HG02588 (cell line): Measurements from ENCODE around the gene ASCL2.
"Not testable (repeated sequence)": the region's sequence is repeated elsewhere in the genome, so short reads cannot be mapped to it uniquely, and the experiment has no call there.

Experiments used
- ATAC-seq: cut with Tn5 transposase; IDR thresholded peaks from one replicate; pipeline ENCODE4 v1.9.1; 2021; ENCODE audit warnings: mild to moderate bottlenecking, moderate library complexity; ENCODE audit not compliant: unreplicated experiment

Gene ASCL2

DNA sequence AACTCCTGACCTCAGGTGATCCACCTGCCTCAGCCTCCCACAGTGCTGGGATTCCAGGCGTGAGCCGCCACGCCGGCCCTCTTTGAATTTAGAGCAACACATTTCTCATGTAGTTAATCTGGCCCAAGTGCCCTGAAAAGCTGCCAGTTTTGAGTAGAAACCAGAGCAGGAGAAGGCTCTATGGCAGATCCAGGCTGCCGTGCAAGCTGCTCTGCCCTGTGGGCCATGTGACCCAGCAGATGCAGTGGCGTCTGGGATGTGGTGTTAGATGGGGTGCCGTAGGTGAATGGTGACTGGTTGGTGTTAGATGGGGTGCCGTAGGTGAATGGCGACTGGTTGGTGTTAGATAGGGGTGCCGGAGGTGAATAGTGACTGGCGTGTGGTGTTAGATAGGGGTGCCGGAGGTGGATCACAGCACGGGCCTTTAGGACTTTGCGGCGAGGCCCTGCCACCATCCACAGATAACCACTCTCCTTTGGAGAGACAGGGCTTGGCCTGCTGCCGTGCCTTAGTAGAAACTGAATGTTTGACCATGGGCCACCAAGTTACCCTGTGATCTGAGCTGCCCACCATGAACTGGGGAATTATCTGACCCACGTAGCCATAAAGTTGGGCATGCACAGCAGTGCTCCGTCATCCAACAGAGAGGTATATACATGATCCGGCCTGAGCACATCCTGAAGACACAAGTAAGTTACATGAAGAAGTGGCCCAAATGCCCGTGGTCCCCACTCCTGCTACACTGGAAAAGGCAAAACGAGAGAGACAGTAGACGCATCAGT, 32.7 kb downstream of the ASCL2 start:
- ATAC-seq = no peak

DNA sequence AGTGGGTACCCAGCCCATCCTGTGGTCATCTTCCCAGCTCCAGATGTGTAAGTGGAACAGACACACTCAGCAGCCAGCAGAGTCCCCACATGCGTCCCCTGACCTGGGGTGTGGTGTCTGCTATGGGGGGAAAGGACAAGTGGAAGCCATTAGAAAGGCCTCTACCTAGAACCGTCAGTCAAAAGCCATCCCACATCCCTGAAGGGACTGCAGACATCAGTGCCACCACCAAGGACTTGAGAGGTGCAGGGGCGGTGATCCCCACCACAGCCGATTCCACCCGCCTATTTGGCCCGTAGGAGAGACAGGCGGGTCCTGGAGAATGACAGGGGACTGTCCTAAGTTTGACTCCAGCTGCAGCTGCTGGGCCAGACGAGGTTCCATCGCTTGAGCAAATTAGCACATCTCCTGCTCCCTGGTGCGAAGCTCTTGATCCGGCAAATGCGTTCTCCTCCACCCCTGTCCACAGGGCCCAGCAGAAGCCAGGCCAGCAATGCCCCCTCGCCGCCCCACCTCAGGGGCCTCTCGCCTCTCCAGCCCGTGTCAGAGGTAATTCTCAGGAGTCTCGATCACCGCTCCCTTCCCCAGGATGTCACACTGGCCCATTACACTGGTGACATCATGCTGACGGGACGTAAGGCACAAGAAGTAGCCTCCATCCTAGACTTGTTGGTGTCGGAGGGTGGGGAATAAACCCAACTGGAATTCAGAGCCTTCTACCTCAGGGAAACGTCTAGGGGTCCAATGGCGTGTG, 33.8 kb downstream of the ASCL2 start:
- ATAC-seq = not testable (repeated sequence)

DNA sequence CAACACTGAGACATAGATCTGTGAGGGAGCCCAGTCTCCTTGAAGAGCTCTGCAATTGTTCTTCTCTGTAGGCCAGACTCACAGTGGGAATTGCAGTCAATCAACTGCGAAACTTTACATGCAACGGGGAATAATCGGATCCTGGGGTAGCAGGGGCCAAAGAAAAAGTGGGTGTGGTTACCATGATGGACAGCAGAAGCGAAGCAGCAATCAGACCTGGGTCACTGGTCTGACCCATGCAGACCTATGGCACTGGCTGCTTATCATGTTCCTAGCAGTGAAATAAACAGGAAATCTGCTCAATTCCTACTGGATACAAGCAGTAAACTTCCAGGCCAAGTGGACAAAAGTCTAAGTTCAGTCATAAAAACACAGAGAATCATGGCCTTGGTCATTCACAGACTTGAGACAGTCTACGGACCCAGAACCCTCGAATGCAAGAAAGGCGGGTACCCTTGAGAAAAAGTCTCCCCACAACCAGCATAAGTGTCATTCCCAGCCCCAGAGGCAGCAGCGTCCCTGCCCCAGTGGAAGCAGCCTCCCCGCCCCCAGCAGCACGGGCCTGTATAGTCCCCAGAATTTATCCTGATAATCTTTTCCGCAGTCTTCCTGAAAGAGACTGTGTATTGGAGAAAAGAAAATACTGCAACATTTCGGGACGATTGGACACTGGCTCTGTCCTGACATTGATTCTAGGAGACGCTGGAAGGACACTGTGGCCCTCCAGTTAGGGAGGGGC, 34.6 kb downstream of the ASCL2 start:
- ATAC-seq = no peak

DNA sequence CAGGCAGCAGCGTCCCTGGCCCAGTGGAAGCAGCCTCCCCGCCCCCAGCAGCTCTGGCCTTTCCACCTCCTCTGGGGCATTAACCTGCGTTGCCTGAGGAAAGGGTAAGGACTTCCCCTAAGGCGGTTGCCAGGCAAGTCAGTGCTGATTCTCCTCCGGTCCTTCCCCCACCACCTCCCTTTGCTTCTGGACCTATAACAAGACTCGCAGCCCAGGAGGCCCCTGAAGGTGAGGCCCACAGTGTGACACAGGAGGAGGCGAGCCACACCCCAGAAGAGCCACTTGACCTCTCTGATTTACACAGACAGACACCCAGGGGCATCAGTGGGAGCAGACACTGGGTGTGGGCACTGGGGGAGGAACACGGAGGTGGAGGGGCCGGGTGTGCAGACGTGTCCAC, 35.4 kb downstream of the ASCL2 start:
- ATAC-seq = no peak

DNA sequence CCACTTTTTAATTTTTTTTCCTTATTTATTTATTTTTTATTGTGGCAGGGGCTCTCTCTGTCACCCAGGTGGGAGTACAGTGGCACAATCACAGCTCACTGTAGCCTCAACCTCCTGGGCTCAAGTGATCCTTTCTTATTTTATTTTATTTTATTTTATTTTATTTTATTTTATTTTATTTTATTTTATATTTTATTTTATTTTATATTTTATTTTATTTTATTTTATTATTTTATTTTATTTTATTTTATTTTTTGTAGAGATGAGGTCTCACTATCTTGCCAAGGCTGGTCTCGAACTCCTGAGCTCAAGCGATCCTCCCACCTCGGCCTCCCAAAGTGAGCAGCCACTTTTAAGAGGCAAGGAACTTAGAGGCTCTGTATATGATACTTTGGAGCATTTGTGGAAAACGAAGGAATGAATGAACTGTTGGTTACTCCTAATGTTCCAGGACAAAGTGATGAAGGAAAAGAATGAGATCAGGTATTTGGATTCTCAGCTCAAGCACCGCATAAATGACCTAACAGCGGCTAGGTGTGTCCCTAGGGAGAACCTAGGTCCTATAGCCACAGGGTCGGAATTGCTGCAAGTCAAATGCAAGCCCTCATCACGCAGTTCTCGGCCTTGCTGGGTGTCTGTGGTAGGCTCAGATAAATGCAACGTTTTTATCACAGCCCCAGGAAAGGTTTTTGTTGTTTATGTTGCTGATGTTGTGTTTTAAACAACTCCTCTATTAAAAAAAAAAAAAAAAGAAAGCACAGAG, 36.5 kb downstream of the ASCL2 start:
- ATAC-seq = no peak

DNA sequence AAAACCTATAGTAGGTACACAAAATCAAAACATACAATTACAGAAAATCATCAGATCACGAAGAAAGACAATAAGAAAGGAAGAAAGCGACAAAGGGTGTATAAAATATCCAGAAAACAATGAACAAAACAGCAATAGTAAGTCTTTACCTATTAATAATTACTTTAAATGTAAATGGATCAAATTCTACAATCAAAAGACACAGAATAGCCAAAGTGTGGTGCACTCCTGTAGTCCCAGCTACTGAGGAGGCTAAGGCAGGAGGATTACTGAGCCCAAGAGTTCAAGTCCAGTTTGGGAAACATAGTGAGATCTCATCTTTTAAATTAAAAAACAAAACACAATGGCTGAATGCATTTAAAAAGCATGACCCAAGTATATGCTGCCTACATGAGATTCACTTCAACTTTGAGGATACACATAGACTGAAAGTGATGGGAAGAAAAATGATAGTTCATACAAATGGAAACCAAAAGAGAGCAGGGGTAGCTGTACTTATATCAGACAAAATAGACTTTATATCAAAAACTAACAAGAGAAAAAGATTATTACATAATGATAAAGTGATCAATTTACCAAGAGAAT, 40.6 kb downstream of the ASCL2 start:
- no peak for ATAC-seq

DNA sequence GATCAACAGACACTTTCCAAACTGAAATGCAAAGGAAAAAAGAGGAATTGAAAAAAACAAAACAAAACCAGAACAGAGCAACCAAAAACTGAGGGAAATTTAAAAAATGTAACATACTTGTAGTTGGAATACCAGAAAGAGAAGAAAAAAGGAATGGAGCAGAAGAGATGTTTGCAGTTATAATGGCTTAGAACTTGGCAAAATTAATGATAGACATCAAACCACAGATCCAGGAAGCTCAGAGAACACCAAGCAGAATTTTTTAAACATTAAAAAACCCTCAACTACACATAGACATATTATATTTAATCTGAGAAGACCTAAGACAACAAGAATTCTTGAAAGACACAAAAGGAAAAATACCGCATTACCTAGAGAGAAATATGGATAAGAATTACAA, 46.1 kb downstream of the ASCL2 start:
- ATAC-seq = no peak

DNA sequence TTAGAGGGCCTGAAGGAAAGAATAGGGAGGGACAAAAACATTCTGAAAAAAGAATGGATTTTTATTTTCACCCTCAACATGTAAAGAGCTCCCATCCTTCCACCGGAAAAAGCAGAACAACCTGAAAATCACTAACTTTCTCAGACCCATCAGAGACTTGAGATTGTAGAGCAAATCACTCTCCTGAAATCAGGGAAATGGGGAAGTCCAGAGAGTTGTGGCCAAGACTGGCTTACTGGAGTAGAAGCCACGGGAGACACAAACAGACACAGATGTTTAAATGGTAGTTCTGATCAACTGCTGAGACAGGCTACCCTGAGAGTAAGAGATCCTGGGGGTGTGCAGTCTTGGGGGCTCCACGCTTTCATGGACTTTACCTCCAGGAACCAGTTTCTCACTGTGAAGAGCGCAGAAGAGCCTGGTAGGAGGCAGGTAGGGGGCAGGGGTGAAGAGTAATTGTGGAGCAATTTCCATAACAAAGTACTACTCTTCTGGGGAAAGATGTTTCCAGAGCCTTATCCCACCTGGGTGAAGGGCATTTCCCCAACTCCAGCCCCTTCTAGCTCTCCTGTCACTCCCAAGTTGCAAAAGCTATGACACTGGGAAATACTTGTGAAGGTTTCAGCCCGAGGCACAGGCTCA, 47.1 kb downstream of the ASCL2 start:
- ATAC-seq = no peak

DNA sequence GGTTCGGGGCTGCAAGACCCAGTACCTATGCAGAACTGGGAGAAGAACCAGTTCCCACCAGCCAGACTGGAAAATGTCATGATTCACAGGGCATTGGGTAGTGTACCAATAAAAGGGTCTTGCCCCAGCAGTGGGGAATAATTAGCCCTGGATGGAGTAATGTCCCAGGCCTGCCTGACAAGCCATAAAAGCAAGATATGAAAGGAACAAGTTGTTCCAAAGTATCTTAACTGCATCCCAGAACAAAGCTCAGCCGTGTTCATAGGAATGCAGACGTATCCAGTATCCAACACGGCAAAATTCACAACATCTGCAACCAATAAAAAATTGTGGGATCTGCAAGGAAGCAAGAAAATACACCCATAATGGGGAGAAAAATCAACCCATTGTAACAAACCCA, 47.9 kb downstream of the ASCL2 start:
- no peak for ATAC-seq

DNA sequence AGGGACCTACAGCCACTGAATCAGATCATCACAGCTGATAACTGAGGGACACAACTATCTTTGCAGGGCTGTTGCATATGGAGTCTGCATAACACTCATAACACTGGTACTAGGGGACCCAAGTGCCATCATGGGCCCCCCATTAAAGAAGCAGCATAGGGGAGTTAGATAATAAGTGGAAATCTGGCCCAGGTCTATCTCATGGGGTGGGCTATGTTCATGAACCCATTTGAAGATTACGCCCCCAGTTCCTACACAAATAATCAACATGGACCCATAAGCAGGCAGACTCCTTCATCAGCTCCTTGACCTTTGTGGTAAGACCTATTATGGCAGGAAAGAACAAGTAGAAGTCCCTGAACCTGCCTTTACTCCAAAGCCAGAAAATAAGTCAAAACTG, 48.8 kb downstream of the ASCL2 start:
- ATAC-seq = no peak

DNA sequence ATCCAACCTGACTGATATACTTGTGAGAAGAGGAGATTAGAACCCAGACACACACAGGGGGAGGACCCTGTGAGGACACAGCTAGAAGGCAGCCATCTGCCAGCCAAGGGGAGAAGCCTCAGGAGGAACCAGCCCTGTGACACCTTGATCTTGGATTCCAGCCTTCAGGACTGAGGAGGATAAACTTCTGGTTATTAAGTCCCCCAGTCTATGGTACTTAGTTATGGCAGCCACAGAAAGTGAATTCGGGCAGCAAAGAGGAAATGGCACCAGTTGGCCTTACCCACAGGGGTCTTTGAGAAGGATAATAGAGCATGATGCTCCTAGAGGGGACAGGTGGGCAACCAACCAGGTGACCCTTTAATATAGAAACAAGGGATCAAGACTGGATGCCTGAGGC, 49.4 kb downstream of the ASCL2 start:
- no peak for ATAC-seq

DNA sequence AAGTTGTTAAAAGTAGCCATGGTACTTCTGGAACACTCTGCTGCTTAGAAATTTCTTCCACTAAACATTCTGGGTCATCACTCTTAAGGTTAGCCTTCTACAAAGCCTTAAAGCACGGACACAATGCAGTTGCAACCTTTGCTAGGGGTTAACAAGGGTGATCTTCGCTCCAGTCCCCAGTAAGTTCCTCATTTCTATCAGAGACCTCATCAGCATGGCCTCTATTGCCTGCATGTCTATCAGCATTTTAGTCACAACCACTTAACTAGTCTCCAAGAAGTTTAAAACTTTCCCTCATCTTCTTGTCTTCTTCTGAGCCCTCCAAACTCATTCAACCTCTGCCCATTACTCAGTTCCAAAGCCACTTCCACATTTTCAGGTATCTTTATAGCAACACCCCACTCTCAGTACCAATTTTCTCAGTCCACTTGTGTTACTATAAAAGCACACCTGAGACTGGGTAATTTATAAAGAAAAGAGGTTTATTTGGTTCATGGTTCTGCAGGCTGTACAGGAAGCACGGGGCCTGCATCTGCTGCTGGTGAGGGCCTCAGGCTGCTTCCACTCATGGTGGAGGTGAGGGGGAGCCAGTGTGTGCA, 50.1 kb downstream of the ASCL2 start:
- ATAC-seq = no peak

DNA sequence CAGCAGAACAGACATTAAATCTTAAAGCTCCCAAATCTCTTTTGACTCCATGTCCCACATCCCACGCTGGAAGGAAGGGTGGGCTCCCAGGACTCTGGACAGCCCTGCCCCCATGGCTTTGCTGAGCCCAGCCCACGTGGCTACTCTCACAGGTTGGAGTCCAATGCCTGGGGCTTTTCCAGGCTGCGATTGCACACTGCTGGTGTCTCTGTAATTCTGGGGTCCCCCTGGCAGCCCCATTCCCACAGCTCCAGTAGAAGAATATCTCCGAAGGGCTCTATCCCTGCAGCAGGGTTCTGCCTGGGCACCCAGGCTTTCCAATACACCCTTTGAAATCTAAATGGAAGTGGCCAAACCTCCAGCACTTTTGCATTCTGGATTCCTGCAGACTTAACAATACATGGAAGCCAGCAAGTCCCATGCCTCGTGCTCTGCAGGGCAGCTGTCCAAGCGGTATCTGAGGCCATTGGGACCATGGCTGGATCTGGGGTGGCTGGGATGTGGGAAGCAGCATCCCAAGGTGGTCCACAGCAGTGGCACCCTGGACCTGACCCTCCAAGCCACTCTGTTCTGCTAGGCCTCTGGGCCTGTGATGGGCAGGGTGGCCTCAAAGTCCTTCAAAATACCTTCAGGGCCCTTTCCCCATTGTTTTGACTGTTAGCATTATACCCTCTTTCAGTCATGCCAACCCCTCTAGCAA, 50.9 kb downstream of the ASCL2 start:
- ATAC-seq = no peak
